Caco-2 (cell line): ENCODE measurements around the gene KCNK16. TPM values are rescaled to one million over a fixed set of nuclear protein-coding genes. Genes with fewer than 3 reads are reported as not detected.

Experiments used
- BruUV-seq: library from RNA; stranded (reverse); fragments of 400-500 nt; replicated peaks from 2 replicates; lab custom pipeline; 2021; lab: Mats Ljungman, UMichigan
- CTCF ChIA-PET: fragments of 300-600 bp; sonication (Branson Sonifier 250); formaldehyde crosslinking; loops from one replicate; lab custom pipeline; 2022; ENCODE audit warnings: antibody characterized with exemption; lab: Charles Lee
- POLR2A ChIA-PET: fragments of 300-600 bp; sonication (Branson Sonifier 250); formaldehyde crosslinking; loops from one replicate; lab custom pipeline; 2022; ENCODE audit warnings: antibody characterized with exemption; lab: Charles Lee
- DNase-seq, 2 experiments: peaks; one replicate each; pipeline versions ENCODE4 v3.0.0 to v3.0.0-alpha.2; 2020 to 2022
- H3K27me3 ChIP-seq: replicated peaks from 2 replicates; pipeline ENCODE4 v1.6.0; 2011; ENCODE audit warnings: low read length; ENCODE audit not compliant: control insufficient read depth, insufficient read depth
- H3K36me3 ChIP-seq: 2 replicates; pipeline ENCODE4 v1.5.1; 2011; ENCODE audit warnings: low read length; ENCODE audit not compliant: control insufficient read depth, insufficient read depth
- H3K4me1 ChIP-seq: fragments of 250-450 bp; sonication (Bioruptor Pico); 2 replicates; pipeline ENCODE4 v1.5.1; 2020; ENCODE audit warnings: mild to moderate bottlenecking
- H3K4me3 ChIP-seq: 2 replicates; pipeline ENCODE4 v1.5.1; 2011; ENCODE audit warnings: low read depth, mild to moderate bottlenecking, control low read depth, low read length
- H3K9me3 ChIP-seq: fragments of 250-450 bp; sonication (Bioruptor Pico); 2 replicates; pipeline ENCODE4 v1.5.1; 2020; ENCODE audit warnings: mild to moderate bottlenecking, moderate library complexity
- H3K27ac Mint-ChIP-seq: one replicate; pipeline ENCODE4 v1.8.0; 2022; ENCODE audit warnings: mixed read lengths; ENCODE audit not compliant: unreplicated experiment
- H3K27me3 Mint-ChIP-seq: one replicate; pipeline ENCODE4 v1.8.0; 2022; ENCODE audit warnings: mixed read lengths; ENCODE audit not compliant: insufficient read depth, unreplicated experiment
- H3K36me3 Mint-ChIP-seq: one replicate; pipeline ENCODE4 v1.8.0; 2022; ENCODE audit warnings: mild to moderate bottlenecking, mixed read lengths; ENCODE audit not compliant: insufficient read depth, unreplicated experiment
- H3K4me1 Mint-ChIP-seq: one replicate; pipeline ENCODE4 v1.8.0; 2022; ENCODE audit warnings: low read depth, mixed read lengths; ENCODE audit not compliant: unreplicated experiment
- H3K4me3 Mint-ChIP-seq: one replicate; pipeline ENCODE4 v1.8.0; 2022; ENCODE audit warnings: mild to moderate bottlenecking, moderate library complexity, mixed read lengths; ENCODE audit not compliant: unreplicated experiment
- H3K9me3 Mint-ChIP-seq: one replicate; pipeline ENCODE4 v1.8.0; 2022; ENCODE audit warnings: mixed read lengths; ENCODE audit not compliant: unreplicated experiment
- CTCF ChIP-seq, 2 experiments: fragments of 200-600 bp in 1 of 2; IDR thresholded peaks; 1 replicate in 1 of 2; 2 replicates in 1 of 2; pipeline versions ENCODE4 v1.5.1 to v1.8.0; 2011 to 2022; ENCODE audit warnings: antibody characterized with exemption in 1 of 2, control low read depth in 1 of 2, inconsistent platforms in 1 of 2, low read depth in 1 of 2, low read length in 1 of 2, mild to moderate bottlenecking in 1 of 2, moderate library complexity in 1 of 2; ENCODE audit not compliant: insufficient read depth in 1 of 2, severe bottlenecking in 1 of 2, unreplicated experiment in 1 of 2
- intact Hi-C: fragments of 100-400 bp; cut with micrococcal nuclease; formaldehyde crosslinking; loops from one replicate; pipeline ENCODE4 v1.10.0; 2022; ENCODE audit not compliant: unreplicated experiment
- total RNA-seq: library from RNA; stranded (reverse); gene quantifications from 2 replicates; pipeline ENCODE4 v1.2.3, GENCODE V29; 2022

KCNK16 gene
- total RNA-seq, 1 experiment from 2014 or later: not detected

GRCh38 chr6:39266375-39266774 is 56.1 kb downstream of the KCNK16 start:
- intact Hi-C loops: loop anchor here (2.0 kb wide), 1 partner anchor 36 kb away; no protein-coding TSS in a partner anchor
- Histone ChIP-seq H3K36me3 (0 out of 2 replicates have a peak, but pooled peaks cover 1% of the 10 kb centered on the region), H3K27me3 (no peaks in the 10 kb centered on the region), H3K9me3 (no peaks in the 10 kb centered on the region), H3K4me1 (peaks cover 58% of the 10 kb centered on the region), H3K4me3 (no peak overlapping the region)
- no peak for TF ChIP-seq CTCF (IDR thresholded peaks at IDR 0.05; ENCODE audit: insufficient read depth in 1 of 2, low read depth in 1 of 2, low read length in 1 of 2, severe bottlenecking in 1 of 2, unreplicated experiment in 1 of 2)
- H3K9me3 Mint-ChIP-seq: no peaks in the 10 kb centered on the region
- H3K4me1 Mint-ChIP-seq: peaks cover 47% of the 10 kb centered on the region
- H3K36me3 Mint-ChIP-seq: peaks cover 10% of the 10 kb centered on the region
- DNase-seq: peak in 1 of 2 experiments; percentile 15
- CTCF ChIA-PET: interaction anchor here (1.0 kb wide), 1 partner anchor 36 kb away, joined by 3 read pairs; no protein-coding TSS in a partner anchor
- no TSS peak for BruUV-seq
- H3K27ac Mint-ChIP-seq: peak overlapping the region; percentile 63
- peak overlapping the region; percentile 26 for H3K4me3 Mint-ChIP-seq
- POLR2A ChIA-PET: no interaction called here
- H3K27me3 Mint-ChIP-seq: no peaks in the 10 kb centered on the region

Other genes starting within 250 kb of the KCNK16 start
- 17.8 and 20.8 TPM in 2 replicates for gene SAYSD1, start 207.5 kb downstream of the KCNK16 start, total RNA-seq
- 19.8 and 20.9 TPM in 2 replicates for gene KCNK5, start 93.2 kb downstream of the KCNK16 start, total RNA-seq
- not detected in 2 replicates for gene KCNK17, start 8.3 kb downstream of the KCNK16 start, total RNA-seq